ENCODE measurements around the gene BICRAL. TPM values are rescaled to one million over a fixed set of nuclear protein-coding genes. Genes with fewer than 3 reads are reported as not detected.
"Not testable (repeated sequence)": the region's sequence is repeated elsewhere in the genome, so short reads cannot be mapped to it uniquely, and the experiment has no call there.

The BICRAL gene
- total and polyA plus RNA-seq, 9 of the 15 experiments (the other 6 are each of a cell fraction or from before 2014, with no cell fraction given): 1.2 to 11.9 (median 5.6) TPM

DNA sequence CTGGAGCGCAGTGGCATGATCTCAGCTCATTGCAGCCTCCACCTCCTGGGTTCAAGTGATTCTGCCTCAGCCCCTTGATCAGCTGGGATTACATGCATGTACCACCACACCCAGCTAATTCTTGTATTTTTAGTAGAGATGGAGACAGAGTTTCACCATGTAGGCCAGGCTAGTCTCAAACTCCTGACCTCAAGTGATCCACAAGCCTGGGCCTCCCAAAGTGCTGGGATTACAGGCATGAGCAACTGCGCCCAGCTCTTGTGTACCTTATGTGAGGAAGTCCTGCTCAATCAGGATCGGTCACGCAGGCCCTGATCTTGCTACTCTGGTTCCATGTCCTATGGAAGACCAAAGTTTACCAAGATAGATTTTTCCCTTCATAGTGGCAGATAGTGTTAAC is 106.3 kb downstream of the BICRAL start:
- H3K27me3 ChIP-seq (ENCODE audit: control insufficient read depth in 2 of 2, insufficient read depth in 2 of 2, low read length in 2 of 2); H3K9me3 ChIP-seq (replicated peaks; ENCODE audit: control insufficient read depth, insufficient read depth, low read depth, low read length); H3K27ac ChIP-seq (ENCODE audit: extremely low read depth, low read depth, low read length); in situ Hi-C loops (cut with MboI); H4K20me1 ChIP-seq (replicated peaks; ENCODE audit: control insufficient read depth, insufficient read depth, low read length); CTCF ChIA-PET (ENCODE audit: low intra/inter-chr PET ratio); DNase-seq (ENCODE audit: extremely low read depth in 1 of 4, low spot score in 3 of 4); intact Hi-C loops (cut with micrococcal nuclease); H2AFZ ChIP-seq (ENCODE audit: low read depth, low read length); BruUV-seq (replicated peaks); H3K9ac ChIP-seq (ENCODE audit: insufficient read depth in 1 of 2, low read depth in 2 of 2, low read length in 2 of 2); H3K4me3 ChIP-seq; FAIRE-seq; H3K9me1 ChIP-seq (ENCODE audit: control insufficient read depth, insufficient read depth, low read length); H3K4me2 ChIP-seq (ENCODE audit: insufficient read depth, low read length): not testable (repeated sequence)
- ATAC-seq: peak; percentile 5; the same call in 2 of the 3 replicates
- Histone ChIP-seq H3K79me2 (ENCODE audit: control insufficient read depth, insufficient read depth, low read length) (peaks cover 16% of the 10 kb centered on the region), H3K4me1 (replicated peaks in 1 of 2; ENCODE audit: control insufficient read depth in 2 of 2, insufficient read depth in 2 of 2, low read length in 2 of 2) (peaks cover 5 to 14% of the 10 kb centered on the region in 2 experiments), H3K36me3 (ENCODE audit: control insufficient read depth, insufficient read depth, low read length) (peaks cover 58% of the 10 kb centered on the region)
- POLR2A ChIA-PET: interaction anchor here (0.7 to 1.1 kb wide), 3 partner anchors 9 to 143 kb away, joined by 3 read pairs; partner anchors contain the start of genes RPL7L1 and TBCC
- 100% methylated on average over 4 of the region's 4 CpGs for WGBS (ENCODE audit: insufficient coverage, low coverage, missing lambda C conversion rate)
- TF ChIP-seq POLR2B (IDR thresholded peaks at IDR 0.05; ENCODE audit: low read depth, partially characterized antibody): peak; percentile 63
- peak; percentile 76 for TF ChIP-seq SUPT5H (IDR thresholded peaks at IDR 0.05)
- TF ChIP-seq POLR2A (conservative IDR thresholded peaks at IDR 0.05): peak; percentile 66

DNA sequence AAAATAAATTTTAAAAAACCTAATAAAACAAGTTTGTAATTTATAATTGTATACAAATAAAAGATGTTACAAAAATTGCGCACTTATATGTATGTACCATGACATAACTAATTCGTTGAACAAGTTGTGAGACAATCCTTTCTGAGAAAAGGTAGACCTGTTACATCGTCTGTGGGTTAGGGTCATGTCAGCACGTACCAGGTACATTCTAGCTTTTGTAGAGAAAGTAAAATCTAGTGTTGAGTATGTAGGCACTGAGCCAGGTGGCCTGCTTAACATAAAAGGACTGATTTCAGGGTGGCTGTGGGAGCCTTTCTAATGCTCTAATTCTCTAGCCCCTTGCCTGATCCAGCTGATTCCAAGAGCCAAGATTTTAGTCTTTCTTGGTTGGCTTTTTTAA is 108.0 kb downstream of the BICRAL start:
- WGBS (ENCODE audit: insufficient coverage, low coverage, missing lambda C conversion rate): 92% methylated on average over 4 of the region's 4 CpGs
- Histone ChIP-seq H3K4me3 (no peak overlapping the region), H3K36me3 (ENCODE audit: control insufficient read depth, insufficient read depth, low read length) (peaks cover 42% of the 10 kb centered on the region), H4K20me1 (replicated peaks; ENCODE audit: control insufficient read depth, insufficient read depth, low read length) (no peaks in the 10 kb centered on the region; the same call in 1 of the 2 replicates), H3K4me1 (replicated peaks in 1 of 2; ENCODE audit: control insufficient read depth in 2 of 2, insufficient read depth in 2 of 2, low read length in 2 of 2) (peaks cover 15 to 20% of the 10 kb centered on the region in 2 experiments), H3K9ac (ENCODE audit: insufficient read depth in 1 of 2, low read depth in 2 of 2, low read length in 2 of 2) (no peak overlapping the region), H3K79me2 (ENCODE audit: control insufficient read depth, insufficient read depth, low read length) (peaks cover under 1% of the 10 kb centered on the region; the same call in 1 of the 3 replicates), H3K4me2 (ENCODE audit: insufficient read depth, low read length) (no peak overlapping the region), H3K27ac (ENCODE audit: extremely low read depth, low read depth, low read length) (no peak overlapping the region), H3K9me3 (replicated peaks; ENCODE audit: control insufficient read depth, insufficient read depth, low read depth, low read length) (0 out of 2 replicates have a peak, but pooled peaks cover 3% of the 10 kb centered on the region), H3K9me1 (ENCODE audit: control insufficient read depth, insufficient read depth, low read length) (no peaks in the 10 kb centered on the region), H3K27me3 (ENCODE audit: control insufficient read depth in 2 of 2, insufficient read depth in 2 of 2, low read length in 2 of 2) (no peaks in the 10 kb centered on the region), H2AFZ (ENCODE audit: low read depth, low read length) (no peak overlapping the region)
- FAIRE-seq: no peak
- BruUV-seq (replicated peaks): no TSS peak
- ChIA-PET POLR2A (interaction anchor here (1.0 to 4.0 kb wide), 3 partner anchors 9 to 144 kb away, joined by 3 to 34 read pairs (median 3); partner anchors contain the start of genes RPL7L1 and TBCC), CTCF (ENCODE audit: low intra/inter-chr PET ratio) (no interaction called here)
- TF ChIP-seq POLR2A (conservative IDR thresholded peaks at IDR 0.05) (peak; percentile 9; the same call in 1 of the 2 replicates), HDAC3 (IDR thresholded peaks at IDR 0.05; ENCODE audit: borderline replicate concordance, partially characterized antibody) (no peak), POLR2H (tag; IDR thresholded peaks at IDR 0.05; ENCODE audit: low read depth) (peak; percentile 38; the same call in 1 of the 2 replicates)
- TF ChIP-seq, protein P1, sequence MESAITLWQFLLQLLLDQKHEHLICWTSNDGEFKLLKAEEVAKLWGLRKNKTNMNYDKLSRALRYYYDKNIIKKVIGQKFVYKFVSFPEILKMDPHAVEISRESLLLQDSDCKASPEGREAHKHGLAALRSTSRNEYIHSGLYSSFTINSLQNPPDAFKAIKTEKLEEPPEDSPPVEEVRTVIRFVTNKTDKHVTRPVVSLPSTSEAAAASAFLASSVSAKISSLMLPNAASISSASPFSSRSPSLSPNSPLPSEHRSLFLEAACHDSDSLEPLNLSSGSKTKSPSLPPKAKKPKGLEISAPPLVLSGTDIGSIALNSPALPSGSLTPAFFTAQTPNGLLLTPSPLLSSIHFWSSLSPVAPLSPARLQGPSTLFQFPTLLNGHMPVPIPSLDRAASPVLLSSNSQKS (CRISPR knock-in tag; IDR thresholded peaks at IDR 0.05): no peak
- peak in 1 of 4 experiments; percentile 8 for DNase-seq (ENCODE audit: extremely low read depth in 1 of 4, low spot score in 3 of 4)
- in situ Hi-C loops (cut with MboI): no loop called here
- intact Hi-C loops (cut with micrococcal nuclease): no loop called here
- peak; percentile 25 for ATAC-seq

Measured in K562 (cell line).